Aorta (tissue), 5 donors: Measurements from ENCODE around the gene RNF26. TPM values are rescaled to one million over a fixed set of nuclear protein-coding genes. Genes with fewer than 3 reads are reported as not detected.

Experiments used
- ATAC-seq: fragments of 200-7000 bp; cut with Tn5 transposase; one replicate; pipeline ENCODE4 v1.9.1; 2022; ENCODE audit warnings: moderate library complexity; ENCODE audit not compliant: low FRiP score
- DNase-seq, 2 donors: peaks; one replicate each; pipeline ENCODE4 v3.0.0-alpha.2; 2020
- H3K27ac ChIP-seq, 2 donors: one replicate each; pipeline ENCODE4 v1.5.1; 2013; ENCODE audit warnings: low read length in 2 of 2, mild to moderate bottlenecking in 2 of 2, moderate library complexity in 2 of 2, control low read depth in 1 of 2, inconsistent platforms in 1 of 2, low read depth in 1 of 2
- H3K27me3 ChIP-seq, 2 donors: one replicate each; pipeline ENCODE4 v1.6.1; 2013; ENCODE audit warnings: control low read depth in 1 of 2, low read length in 1 of 2, mild to moderate bottlenecking in 1 of 2, moderate library complexity in 1 of 2; ENCODE audit not compliant: insufficient read depth in 2 of 2, control insufficient read depth in 1 of 2
- H3K36me3 ChIP-seq, 2 donors: one replicate each; pipeline ENCODE4 v1.6.1; 2013; ENCODE audit warnings: control low read depth in 1 of 2, low read length in 1 of 2, mild to moderate bottlenecking in 1 of 2; ENCODE audit not compliant: insufficient read depth in 2 of 2, control insufficient read depth in 1 of 2
- H3K4me1 ChIP-seq, 2 donors: one replicate each; pipeline ENCODE4 v1.6.1; 2013; ENCODE audit warnings: low read length in 2 of 2, control low read depth in 1 of 2, mild to moderate bottlenecking in 1 of 2, moderate library complexity in 1 of 2; ENCODE audit not compliant: insufficient read depth in 2 of 2, control insufficient read depth in 1 of 2
- H3K4me3 ChIP-seq, 2 donors: one replicate each; pipeline ENCODE4 v1.5.1; 2013; ENCODE audit warnings: low read length in 2 of 2, control low read depth in 1 of 2, mild to moderate bottlenecking in 1 of 2
- H3K9me3 ChIP-seq: one replicate; pipeline ENCODE4 v1.6.1; 2013; ENCODE audit warnings: mild to moderate bottlenecking, low read length; ENCODE audit not compliant: control insufficient read depth
- WGBS, 2 donors: extraction: QIAGEN DNeasy Blood & Tissue Kit; methylation state at CpG; one replicate each; pipeline ENCODE4 v1.1.7; 2013; 5-methylcytosine and 5-hydroxymethylcytosine counted together
- intact Hi-C, 2 donors: fragments of 100-400 bp; cut with DNase I; formaldehyde crosslinking; loops; one replicate each; pipeline versions ENCODE4 v1.14.2 to v1.15.0; 2022
- polyA plus RNA-seq, 2 donors: library from polyadenylated mRNA; stranded (reverse); fragments of 200-250 nt; gene quantifications; one replicate each; pipeline ENCODE4 v1.2.3, GENCODE V29; 2013
- total RNA-seq, 2 donors: library from RNA; stranded (reverse); fragmentation: NEBNext Ultra II Directional; extraction: Animal tissue kit (Norgen Biotek cat#: 25700); gene quantifications; one replicate each; pipeline ENCODE4 v1.2.1, GENCODE V29; 2021
- donor health status: healthy with polysubstance abuse.
- donor health status: Bipolar disorder and iron deficiency.
- donor health status: DM: no; HTN: no; CAD: no.
- donor health status: DM: no; HTN: no; CAD: no.
- donor health status: DM: yes; HTN: yes; CAD: no.

RNF26 gene
- total and polyA plus RNA-seq, 4 donors: 9.4 to 17.5 (median 16.6) TPM

DNA sequence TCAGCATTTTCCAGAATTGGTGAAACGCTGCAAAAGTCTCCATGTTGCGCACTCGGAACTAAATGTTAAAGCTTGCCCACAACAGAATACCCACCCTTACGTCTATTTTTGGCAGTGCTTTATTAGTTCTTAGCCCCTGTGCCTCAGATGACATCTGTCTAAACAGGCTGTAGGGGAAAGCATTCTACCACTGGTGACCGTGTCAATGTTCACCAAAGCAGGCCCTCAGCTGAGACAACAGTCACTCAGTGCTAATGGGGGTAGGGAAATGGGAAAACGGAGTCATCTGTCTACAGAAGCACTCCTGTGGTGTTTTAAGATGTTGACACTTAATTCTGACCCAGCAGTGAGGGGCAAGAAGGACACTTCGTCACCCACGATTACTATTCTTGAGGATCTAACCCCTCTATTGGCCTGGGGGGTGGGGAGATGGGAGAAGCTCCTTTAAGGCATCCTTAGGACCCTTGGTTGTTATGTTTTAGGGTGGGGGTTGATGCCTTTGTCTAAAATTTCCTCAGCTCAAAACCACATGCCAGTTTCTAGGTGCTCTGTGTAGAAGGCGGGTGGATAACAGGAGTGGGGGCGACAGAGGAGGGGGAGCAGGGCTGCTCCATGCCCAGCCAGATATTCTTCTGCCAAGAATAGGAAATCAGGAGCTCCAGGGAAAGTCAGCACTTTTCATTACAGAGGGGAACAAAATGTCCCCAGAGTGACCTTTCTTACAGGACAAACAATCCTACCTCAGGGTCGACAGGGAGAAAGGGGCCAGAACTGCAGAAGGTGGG is 27.8 kb downstream of the RNF26 start:
- Histone ChIP-seq H3K9me3 (no peaks in the 10 kb centered on the region), H3K36me3 (no peaks in the 10 kb centered on the region), H3K27me3 (no peaks in the 10 kb centered on the region), H3K4me1 (no peaks in the 10 kb centered on the region), H3K4me3 (no peak overlapping the region), H3K27ac (no peak overlapping the region)
- ATAC-seq: no peak
- WGBS, 2 donors: 79 to 83% methylated on average over 11 of the region's 11 CpGs
- intact Hi-C loops: no loop called here
- DNase-seq: no peak

DNA sequence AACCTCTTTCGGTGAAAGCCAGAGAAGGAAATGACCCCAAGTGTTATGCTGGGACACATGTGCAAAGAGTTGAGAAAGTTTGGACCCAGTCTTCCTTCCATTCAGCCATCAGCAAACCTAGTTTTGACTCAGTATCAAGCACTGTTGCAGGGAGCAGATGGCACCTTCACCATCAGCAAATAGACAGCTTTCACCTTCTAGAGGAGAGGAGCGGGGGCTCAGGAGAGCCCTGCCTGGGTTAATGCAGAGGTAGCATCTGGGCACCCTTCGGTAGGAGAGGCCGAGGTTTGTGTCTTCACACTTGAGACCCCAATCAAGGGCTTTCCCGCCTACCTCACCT is 28.4 kb downstream of the RNF26 start:
- H3K4me1 ChIP-seq: no peaks in the 10 kb centered on the region
- no peaks in the 10 kb centered on the region for H3K36me3 ChIP-seq
- 93 to 96% methylated on average over 5 of the region's 5 CpGs for WGBS, 2 donors
- H3K9me3 ChIP-seq: no peaks in the 10 kb centered on the region
- no peak for DNase-seq
- ATAC-seq: no peak
- H3K27me3 ChIP-seq: no peaks in the 10 kb centered on the region
- H3K27ac ChIP-seq: no peak overlapping the region
- H3K4me3 ChIP-seq: no peak overlapping the region
- intact Hi-C loops: no loop called here

DNA sequence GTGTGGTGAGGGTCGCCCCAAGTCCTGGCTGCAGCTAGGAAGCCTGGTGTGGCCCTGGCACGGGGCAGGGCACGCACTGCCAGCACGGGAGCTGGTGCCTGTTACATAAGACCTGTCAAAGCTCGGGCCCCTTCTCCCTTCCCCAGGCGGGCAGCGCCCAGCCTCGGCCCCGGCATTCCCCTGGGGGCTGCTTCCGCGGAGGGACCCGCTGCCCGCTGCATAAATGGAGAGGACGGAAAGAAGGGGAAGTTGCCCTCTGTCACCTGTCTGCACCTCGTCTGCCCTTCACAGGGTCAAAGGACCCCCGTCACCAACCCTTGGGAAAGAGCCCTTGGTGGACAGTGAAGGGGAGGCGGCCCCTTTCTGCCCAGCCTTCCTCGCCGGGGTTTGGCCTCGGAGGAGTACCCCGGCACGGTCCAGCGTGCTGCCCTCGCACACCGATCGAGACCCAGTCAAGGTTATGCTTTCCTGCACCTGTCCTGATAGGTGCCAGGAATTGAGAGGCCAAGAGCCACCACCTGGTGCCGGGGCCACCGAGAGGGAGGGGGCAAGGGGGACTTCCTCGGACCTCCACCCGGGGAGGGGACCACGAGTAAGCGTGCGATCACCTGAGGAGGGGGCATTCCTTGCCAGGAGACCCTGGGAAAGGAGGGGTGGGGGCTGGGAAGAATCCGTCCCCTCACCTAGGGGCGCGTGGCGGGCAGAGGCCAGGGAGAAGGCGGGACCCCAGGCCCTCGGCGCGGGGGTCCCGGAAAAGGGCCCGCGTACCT is 28.9 kb downstream of the RNF26 start:
- Histone ChIP-seq H3K27ac (no peak overlapping the region), H3K9me3 (no peaks in the 10 kb centered on the region), H3K27me3 (no peaks in the 10 kb centered on the region), H3K4me3 (no peak overlapping the region), H3K36me3 (no peaks in the 10 kb centered on the region), H3K4me1 (no peaks in the 10 kb centered on the region)
- ATAC-seq: no peak
- intact Hi-C loops: no loop called here
- WGBS, 2 donors: 55 to 58% methylated on average over 40 to 44 of the region's 44 CpGs
- no peak for DNase-seq

DNA sequence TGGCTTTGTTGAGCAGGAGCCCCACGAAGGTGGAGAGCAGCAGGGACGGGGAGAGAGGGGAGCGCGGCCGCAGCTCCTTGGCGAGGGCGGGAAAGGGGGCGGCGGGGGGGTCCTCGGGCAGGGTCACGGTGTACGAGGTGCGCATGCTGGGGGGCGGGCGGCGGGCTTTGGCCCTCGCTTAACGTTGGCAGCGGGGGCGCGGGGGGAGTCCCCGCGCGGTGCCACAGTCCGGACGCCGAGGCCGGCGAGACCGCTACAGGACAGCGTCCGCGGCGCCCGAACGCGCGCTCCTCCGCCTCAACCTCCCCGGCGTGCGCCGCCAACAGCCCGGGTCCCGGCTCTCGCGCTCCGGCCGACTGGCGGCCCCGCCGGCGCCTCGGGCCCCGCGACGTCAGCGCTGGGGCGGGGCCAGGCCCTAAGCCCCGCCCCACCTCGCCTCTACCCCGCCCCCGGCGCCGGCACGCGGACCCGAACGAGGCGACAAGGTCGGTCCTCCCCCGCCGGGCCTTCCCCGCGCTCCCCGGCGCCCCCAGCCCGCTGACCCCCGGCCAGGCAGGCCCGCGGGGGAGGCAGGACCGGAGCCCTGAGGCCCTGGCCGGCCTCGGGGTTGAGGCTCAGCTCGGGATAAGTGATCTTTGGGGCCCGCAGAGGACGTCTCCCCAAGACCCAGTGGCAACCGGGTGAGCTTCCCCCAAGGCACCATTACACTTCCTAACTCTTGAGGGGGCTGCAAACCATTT is 29.7 kb downstream of the RNF26 start:
- peak in 1 of 2 donors; percentile 89 for DNase-seq
- WGBS, 2 donors: 4% methylated on average over 50 to 88 of the region's 88 CpGs

DNA sequence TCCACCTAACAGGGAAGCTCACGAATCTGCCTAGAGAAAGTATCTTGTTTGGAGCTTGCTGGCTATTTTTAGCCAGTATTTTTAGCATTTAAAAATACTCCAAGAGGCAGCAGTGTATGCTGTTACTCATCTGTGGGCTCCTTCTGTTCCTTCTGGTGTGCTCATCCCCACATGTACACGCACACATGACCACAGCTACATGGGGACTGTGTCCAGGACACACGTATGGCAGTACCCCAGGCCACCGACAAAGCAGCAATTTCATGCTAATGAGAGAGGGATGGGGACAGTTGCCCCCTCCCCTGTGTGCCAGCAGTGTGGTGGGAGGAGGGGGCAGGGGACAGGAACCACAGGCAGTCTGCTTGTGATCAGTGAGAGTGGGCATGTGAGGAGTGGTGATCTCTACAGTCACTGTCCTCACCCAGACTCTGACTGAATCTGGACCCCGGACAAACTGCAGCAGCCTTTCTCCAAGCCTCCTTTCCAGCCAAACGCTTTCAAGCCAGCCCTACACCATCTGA is 30.8 kb downstream of the RNF26 start:
- Histone ChIP-seq H3K27me3 (no peaks in the 10 kb centered on the region), H3K36me3 (no peaks in the 10 kb centered on the region), H3K4me1 (no peaks in the 10 kb centered on the region), H3K4me3 (no peak overlapping the region), H3K27ac (no peak overlapping the region), H3K9me3 (no peaks in the 10 kb centered on the region)
- no peak for ATAC-seq
- DNase-seq: no peak
- WGBS, 2 donors: 41 to 50% methylated on average over 6 of the region's 6 CpGs
- intact Hi-C loops: no loop called here

More for the DNA sequence above, 29.7 kb downstream of the RNF26 start:
- Histone ChIP-seq H3K36me3 (no peaks in the 10 kb centered on the region), H3K9me3 (no peaks in the 10 kb centered on the region), H3K27me3 (no peaks in the 10 kb centered on the region), H3K4me1 (no peaks in the 10 kb centered on the region), H3K4me3 (peak overlapping the region in 1 of 2 donors; percentile 28), H3K27ac (no peak overlapping the region)
- peak; percentile 71 for ATAC-seq
- intact Hi-C loops: no loop called here

DNA sequence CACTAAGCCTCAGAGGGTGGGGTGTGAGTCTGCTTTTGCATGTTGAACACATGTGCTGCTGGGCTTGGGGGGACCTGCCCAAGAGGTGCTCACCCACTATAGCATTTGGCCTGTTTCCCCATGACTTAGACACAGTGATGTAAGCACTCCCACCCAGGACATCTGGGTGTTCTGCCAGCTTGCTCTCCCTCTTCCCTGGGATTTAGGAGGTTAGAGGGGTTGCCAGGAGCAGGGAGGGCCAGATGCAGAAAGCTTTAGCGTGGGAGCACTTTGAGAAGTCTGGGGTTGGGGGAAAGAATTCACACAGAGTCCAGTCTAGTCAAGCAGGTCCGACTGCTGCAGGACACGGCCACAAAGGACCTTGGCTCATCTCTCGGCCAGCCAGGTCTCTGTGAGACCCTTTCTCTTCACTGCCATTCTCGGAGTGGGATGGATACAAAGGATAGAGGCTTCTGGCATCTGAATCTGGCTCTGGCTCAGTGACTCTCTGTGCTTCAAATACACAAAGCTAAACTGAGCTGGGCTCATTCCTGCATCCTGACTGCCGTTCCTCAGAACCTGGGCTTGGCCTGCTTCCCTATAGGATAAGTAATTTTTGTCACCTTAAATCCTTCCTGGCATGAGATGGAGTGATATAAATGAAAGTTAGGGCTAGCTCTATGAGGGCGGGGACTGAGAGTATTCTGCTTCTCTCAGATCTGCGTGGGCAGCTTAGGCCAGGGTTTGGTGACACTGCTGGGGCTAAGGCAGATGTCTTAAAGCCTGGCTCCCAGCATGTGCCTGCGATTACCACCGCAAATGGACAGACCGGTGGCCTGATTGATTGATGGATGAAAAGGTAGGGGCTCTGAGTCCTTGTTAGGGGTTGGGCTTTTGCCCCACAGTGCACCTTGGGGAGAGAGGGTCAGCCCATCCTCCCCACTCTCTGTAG is 32.6 kb downstream of the RNF26 start:
- ATAC-seq (no peak), DNase-seq (peak in 1 of 2 donors; percentile 51)
- 88 to 90% methylated on average over 11 of the region's 11 CpGs for WGBS, 2 donors
- Histone ChIP-seq H3K4me1 (peaks cover 0 to 2% of the 10 kb centered on the region in 2 donors), H3K27ac (no peak overlapping the region), H3K27me3 (no peaks in the 10 kb centered on the region), H3K4me3 (no peak overlapping the region), H3K9me3 (no peaks in the 10 kb centered on the region), H3K36me3 (no peaks in the 10 kb centered on the region)
- intact Hi-C loops: no loop called here

DNA sequence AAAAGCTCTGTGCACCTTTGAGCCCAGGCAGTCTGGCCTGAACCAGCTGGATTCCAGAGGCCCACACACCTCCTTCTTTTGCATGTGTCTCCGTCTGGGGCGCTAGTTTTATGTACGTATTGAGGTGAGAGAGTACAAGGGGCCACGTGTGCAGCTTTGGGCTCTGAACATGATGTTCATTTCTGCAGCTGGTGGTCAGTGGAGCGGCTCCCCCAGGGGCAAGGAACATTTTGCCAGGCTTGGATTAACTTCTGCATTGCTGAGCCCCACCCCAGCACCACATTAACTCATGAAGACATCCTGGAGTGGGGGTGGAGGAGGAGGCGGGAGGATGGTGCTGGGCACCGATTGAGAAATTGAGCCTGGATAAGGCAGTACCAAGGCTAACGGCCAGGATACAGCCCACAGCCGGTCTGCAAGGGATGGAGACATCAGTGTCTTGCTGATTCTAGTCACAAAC is 33.4 kb downstream of the RNF26 start:
- intact Hi-C loops: no loop called here
- Histone ChIP-seq H3K27ac (no peak overlapping the region), H3K4me1 (peaks cover 0 to 2% of the 10 kb centered on the region in 2 donors), H3K9me3 (no peaks in the 10 kb centered on the region), H3K4me3 (no peak overlapping the region), H3K36me3 (no peaks in the 10 kb centered on the region), H3K27me3 (no peaks in the 10 kb centered on the region)
- DNase-seq (peak in 1 of 2 donors; percentile 53), ATAC-seq (no peak)
- 86 to 87% methylated on average over 9 of the region's 9 CpGs for WGBS, 2 donors
